Breast epithelium (tissue), 3 donors: ENCODE results near the gene ADAMTS8.

ENCODE experiments used
- POLR2A ChIP-seq: fragments of 450-650 bp; IDR thresholded peaks from one replicate; pipeline ENCODE4 v1.6.1; 2016; ENCODE audit warnings: antibody characterized with exemption, mild to moderate bottlenecking, moderate library complexity
- TF ChIP-seq, protein P1 (sequence below), 3 donors: fragments of 450-650 bp; IDR thresholded peaks; one replicate each; pipeline ENCODE4 v1.5.1; 2016 to 2017; ENCODE audit warnings: antibody characterized with exemption in 3 of 3, mild to moderate bottlenecking in 3 of 3, moderate library complexity in 3 of 3

DNA sequence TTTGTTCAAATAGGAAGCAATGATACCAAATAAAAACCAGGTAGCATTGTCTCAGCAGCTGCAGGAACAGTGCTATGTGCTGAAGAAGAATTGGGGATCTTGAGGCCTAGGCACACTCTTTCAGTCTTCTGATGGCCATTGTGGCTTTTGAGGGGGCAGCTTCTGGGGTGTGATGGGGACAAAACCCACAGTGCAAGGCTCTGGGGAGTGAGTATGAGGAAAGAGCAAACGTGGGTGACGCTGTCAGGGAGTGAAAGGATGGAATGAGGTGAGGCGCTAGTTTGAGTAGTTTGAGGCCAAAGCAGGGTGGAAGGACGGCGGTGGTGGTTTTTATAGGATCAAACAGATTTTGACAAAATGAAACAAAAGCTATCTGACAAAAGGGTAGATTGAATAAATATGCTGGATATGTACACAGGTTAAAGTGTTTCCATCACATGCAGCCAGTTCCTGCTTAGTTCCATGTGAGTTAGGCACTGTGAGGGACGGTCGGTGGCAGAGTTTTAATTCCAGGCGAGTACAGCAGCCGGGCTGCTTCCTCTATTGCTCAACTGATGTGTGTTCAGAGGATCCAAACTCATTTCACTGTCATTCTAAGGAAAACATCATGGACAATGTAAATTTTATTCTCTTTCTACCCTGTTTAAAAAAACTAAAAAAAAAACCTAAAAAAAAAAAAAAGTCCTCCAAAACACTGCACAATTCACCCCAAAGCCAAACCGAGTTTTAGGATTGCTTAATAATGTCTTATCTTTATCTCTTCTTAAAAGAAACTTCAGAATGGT is 38.9 kb upstream of the ADAMTS8 start:
- TF ChIP-seq POLR2A = no peak
- TF ChIP-seq, protein P1, sequence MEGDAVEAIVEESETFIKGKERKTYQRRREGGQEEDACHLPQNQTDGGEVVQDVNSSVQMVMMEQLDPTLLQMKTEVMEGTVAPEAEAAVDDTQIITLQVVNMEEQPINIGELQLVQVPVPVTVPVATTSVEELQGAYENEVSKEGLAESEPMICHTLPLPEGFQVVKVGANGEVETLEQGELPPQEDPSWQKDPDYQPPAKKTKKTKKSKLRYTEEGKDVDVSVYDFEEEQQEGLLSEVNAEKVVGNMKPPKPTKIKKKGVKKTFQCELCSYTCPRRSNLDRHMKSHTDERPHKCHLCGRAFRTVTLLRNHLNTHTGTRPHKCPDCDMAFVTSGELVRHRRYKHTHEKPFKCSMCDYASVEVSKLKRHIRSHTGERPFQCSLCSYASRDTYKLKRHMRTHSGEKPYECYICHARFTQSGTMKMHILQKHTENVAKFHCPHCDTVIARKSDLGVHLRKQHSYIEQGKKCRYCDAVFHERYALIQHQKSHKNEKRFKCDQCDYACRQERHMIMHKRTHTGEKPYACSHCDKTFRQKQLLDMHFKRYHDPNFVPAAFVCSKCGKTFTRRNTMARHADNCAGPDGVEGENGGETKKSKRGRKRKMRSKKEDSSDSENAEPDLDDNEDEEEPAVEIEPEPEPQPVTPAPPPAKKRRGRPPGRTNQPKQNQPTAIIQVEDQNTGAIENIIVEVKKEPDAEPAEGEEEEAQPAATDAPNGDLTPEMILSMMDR (IDR thresholded peaks at IDR 0.05) = no peak
